ENCODE data around the gene ATP2C2.

Gene ATP2C2

DNA sequence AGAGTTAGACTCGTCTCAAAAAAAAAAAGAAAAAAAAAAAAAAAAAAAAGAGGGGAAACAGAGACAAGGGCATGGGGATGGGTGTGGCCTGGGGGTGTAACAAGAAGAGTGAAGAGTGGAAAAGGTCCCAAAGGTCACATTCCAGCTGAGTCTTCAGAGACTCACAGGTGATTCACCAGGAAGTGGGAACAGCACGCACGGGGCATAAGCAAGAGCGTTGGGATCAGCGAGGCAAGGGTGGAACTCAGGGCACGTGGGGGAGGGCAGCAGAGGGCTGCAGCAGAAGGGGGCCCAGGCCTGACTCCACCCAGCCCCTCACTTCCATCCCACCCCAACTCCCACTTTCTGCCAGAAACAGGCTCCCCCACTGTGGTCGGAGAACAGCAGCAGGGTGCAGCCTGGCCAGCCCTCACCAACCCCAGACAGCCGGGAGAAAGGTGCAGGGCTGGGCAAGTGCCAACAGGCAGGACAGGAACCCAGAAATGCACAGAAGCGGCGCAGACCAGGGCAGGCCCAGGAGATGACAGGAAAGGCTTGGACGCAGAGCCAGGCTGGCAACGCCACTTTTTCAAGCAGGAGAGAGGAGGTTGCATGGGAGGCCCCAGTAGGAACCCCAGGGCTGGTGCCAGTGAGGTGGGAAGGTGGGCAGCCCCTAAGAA lies 132.9 kb downstream of the ATP2C2 start:
- DNase-seq = no peak

DNA sequence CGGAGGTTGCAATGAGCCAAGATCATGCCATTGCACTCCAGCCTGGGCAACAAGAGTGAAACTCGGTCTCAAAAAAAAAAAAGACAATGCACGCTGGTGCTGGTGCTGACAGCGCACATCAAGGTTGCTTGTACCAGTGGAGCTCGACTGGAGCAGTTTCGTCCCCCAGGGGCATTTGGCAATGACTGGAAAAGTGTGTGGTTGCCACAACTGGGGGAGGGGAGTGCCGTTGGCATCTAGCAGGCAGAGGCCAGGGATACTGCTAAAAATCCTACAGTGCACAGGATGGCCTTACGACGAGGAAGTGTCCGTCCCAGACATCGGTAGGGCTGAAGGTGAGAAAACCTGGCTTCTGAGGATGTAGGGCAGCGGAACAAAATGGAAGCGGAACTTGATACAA lies 133.7 kb downstream of the ATP2C2 start:
- no peak for DNase-seq

DNA sequence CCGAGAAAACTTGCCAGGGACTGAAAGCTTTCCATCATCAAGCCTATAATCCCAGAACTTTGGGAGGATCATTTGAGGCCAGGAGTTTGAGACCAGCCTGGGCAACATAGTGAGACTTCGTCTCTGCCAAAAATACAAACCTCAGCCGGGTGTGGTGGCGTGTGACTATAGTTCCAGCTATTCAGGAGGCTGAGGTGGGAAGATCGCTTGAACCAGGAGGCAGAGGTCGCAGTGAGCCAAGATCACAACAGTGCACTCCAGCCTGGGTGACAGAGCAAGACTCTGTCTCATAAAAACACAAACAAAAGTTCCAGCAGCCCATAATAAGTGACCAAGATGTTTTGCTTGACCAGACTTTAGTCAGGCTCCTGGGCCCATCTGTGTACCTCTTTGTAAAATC lies 134.2 kb downstream of the ATP2C2 start:
- DNase-seq = no peak

DNA sequence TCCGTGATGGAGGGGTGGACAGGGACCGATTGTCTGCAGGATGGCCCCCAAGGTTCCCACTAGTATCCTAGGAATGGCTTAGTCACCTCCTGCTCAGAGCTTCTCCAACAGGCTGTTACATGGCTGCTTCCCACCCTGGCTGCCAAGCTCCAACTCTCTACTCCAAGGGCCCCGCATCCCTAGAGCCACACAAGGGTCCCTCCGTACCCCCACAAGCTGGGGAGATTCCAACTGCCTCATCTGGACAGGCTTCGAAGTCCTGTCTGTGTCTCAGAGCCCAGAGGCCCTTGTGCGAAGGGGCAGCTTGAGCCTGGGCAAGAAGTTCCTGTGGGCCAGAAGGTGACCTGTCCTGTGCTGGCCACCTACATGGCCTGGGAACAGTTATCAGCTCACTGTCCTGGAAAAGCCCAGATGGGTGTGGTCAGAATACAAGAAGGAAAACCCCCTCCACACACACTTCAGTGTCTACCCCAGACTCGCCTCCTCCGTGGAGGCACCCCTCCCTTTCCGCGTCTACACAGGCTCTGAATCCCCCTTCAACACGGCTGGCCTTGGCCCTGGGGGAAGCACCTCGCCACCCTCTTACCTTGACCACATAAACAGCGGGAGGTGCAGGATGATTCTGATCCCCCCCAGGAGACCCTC lies 135.5 kb downstream of the ATP2C2 start:
- no peak for DNase-seq

DNA sequence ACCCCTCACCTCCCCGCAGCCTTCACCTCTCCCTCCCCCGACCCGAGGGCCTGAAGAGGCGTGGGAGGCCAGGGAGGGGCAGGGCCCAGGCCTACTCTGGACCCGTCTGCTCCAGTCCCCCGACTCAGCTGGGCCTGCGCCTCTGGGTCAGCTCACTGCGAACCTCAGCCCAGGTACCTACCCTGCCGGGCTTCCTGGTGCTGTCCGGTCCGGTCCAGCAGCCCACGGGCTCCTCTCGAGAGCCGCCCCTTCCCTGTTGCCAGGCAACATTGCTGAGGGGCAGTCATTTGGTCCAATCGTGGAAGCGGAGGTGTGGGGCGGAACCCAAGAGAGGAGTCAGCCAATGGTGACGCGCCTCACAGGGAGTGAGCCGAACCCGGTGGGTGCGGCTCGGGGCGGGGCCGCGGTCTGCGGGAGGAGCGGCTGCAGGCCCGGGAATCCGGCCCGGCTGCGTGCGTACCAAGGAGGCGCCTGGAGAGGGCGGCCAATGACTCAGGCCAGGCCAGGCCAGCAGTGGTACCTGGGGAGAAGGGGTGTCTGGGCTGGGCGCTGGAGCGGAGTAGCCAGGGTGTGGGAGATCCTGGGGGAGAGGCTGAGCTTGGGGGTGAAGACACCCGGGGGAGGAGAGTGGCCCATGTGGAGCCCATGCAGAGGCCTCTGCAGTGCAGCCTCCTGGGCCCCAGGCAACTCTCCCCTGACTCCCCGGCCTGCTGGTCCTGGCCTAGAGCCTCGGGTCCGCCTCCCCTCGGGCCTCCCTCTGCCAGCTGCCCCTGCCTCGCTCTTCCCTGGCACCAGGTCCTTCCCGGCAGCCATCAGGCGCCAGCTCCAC lies 136.3 kb downstream of the ATP2C2 start, which contains the start of gene MEAK7:
TSS of gene MEAK7 (minus strand) at position 240 of the 829 bp plus-strand sequence. CDS start 6,573 bp downstream, outside the sequence.
- peak; percentile 95 for DNase-seq

DNA sequence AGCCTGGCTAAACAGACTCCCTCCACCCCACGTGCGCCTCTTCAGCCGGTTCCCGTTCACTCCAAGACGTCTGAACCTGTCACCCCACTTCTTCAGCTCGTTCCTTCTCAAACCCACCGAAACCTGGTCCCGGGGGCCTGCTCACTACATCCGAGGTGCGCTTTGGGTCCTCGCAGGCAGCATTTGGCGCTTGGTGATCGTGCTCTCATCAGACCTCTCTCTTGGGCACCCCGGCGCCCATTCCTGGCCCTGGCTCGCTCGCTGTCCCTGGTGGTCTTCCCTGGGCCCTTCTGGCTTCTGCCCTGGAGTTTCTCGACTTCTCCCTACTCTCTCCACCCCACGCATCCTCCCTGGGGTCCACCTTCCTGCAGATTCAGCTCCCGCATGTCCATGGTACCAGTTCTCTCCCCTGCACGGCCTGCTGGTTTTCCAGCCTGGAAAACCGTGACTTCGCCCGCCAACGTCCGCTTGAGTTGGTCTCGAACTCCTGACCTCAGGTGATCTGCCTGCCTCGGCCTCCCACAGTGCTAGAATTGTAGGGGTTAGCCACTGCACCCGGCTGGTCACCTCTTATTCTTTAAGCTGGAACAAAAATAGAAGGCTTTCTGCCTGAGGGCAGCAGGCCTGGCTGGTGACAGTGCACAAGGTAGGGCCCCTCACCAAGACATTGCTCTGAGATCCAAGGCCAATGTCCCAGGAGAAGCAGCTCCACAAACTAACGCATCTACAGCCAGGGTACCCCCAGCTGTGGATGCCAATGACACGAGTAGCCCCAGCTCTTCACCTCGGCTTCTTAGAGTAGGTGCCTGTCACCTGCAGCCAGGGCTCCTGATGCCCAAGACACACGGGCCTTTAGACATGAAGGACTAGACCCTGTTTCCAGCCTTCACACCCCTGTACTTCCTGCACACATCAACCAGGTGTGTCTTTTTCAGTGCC lies 137.2 kb downstream of the ATP2C2 start:
- DNase-seq = no peak

DNA sequence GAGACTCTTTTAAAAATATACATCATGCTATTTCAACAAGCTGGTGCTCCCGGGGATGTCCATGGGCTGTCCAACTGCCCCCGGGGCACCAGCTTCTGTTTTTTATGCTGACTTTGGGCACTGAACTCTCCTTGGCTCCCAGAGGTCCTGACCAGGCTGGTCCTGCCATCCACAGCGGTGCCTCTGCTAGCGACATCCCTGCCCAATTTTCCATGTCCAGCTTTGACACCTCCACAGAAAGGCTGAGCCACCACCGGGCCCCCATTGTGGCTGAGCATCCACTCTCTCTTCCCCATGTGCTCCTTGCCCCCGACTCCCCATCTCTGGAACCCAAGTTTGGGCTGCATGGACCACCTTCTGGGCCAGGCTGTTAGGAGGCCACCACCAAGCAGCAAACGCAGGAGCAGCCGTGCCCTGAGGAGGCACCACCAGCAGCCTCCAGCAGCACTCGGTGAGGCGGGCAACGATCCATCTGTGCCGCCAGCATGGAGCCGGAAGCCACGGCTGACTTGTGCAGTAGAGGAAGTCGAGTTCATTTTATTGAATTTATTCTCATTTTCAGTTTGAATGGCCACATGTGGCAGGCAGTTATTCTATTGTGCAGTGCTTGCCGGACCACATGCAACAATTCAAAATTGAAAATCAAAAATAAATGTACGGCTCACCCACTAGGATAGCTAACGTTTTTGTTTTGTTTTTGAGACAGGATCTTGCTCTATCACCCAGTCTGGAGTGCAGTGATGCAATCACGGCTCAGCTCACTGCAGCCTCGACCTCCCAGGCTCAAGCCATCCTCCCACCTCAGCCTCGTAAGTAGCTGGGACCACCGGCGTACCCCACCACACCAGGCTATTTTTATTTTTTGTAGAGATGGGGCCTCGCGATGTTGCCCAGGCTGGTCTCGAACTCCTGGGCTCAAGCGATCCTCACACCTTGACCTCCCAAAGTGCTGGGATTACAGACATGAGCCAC lies 139.0 kb downstream of the ATP2C2 start:
- no peak for DNase-seq

DNA sequence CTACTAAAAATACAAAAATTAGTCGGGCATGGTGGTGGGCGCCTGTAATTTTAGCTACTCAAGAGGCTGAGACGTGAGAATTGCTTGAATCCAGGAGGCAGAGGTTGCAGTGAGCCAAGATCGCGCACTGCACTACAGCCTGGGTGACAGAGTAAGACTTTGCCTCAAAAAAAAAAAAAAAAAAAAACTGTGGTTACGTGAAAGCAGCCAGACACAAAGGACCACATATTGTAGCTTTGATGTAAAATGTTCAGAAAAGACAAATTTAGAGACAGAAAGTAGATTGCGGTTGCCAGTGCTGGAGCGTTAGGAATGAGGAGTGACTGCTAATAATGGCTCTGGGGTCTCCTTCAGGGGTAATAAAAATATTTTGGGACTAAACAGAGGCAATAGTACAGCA lies 140.2 kb downstream of the ATP2C2 start:
- no peak for DNase-seq

DNA sequence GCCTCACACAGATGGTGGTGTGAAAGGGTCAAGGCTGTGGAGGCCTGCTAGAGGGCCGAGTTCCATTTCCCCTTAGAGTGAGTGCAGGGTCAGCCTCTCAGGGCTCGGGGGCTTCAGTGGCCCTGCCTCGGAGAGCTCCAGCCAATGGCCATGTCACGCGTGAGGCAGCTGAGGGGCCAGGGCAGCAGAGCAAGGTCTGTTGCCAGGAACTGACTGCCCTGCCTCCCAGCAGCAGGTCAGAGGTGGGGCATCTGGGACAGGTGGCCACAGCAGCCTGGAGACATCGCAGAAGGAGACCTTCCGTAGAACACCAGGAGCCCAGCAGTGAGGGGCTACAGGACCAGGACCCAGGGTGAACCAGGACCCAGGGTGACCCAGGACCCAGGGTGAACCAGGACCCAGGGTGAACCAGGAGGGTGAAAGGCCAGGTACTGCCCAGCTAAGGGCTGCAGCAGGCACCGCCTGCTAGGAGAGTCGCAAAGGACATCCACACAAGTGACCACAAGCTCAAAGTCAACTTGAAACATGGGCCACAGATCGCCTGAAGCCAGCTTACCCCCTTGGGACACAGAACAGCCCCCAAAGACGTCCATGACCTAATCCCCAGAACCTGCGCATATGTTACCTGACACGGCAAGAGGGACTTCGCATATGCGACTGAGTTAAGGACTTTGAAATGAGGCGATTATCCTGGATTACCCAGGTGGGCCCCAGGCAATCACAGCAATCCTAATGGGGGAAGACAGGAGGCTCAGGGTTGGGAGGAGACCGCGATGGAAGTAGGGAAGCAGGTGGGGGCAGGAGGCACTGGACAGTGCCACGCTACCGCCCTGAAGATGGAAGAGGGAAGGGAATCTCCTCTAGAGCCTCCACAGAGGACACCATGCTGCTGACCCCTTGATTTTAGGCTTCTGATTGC lies 141.0 kb downstream of the ATP2C2 start:
- no peak for DNase-seq

DNA sequence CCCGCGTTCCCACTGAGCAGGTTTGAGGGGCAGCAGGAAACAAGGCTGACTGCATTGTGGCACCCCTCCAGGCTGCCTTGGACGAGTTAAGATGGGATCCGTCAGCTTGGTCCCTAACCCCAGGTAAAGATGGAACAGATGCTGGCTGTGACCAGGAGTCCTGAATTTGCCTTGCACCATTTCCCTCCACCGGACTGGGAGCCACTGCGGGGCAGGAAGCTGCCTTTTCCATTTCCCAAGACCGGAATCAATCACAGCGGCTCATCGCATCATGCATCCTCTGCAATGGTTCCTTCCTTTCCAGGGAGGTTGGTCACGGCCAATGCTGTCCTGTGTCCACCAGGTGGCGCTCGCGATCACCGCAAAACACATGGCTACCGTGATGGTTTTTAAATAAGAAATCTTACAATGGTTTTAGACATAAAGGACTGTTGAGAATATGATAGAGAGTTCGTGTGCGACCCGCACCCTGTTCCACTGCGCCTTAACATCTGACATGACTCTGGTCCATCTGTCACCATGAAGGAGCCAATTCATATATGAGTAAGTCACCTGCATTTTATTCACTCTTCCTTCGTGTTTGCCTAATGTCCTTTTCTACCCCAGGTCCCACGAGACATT lies 143.0 kb downstream of the ATP2C2 start:
- peak; percentile 85 for DNase-seq

DNA sequence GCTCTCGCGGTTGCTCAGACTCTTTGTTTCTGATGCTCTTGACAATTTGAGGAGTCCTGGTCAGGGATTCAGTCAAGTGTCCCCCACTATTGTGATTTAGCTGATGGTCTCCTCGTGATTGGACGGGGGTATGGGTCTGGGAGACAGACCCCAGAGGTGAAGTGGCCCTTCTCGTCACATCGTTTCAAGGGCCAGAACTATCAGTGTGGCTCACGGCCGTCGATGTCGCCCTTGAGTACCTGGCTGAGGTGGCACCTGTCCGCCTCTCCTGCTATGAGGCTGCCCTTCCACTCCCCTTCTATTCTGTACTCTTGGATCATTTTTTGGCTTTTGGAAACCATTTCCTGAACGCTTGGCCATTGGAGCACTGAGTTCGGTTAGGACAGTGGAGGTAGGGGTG lies 143.5 kb downstream of the ATP2C2 start:
- no peak for DNase-seq

DNA sequence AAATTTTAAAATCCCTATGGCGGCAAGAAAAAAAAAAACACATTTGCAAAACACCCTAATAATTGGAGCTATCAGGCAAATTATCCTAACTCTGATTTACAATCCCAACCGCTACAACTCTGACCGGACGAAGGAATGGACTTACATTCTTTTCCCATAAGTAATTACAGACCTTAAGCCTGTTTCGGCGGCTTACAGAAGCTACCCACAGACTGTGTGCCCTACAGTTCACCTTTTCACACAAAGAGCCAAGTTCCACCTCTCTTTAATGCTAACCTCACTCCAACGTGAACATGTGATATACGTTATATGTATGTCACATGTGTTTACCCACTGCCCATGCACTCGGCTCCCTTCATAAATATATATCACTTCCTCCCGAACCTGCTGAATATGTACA lies 144.8 kb downstream of the ATP2C2 start:
- no peak for DNase-seq

DNA sequence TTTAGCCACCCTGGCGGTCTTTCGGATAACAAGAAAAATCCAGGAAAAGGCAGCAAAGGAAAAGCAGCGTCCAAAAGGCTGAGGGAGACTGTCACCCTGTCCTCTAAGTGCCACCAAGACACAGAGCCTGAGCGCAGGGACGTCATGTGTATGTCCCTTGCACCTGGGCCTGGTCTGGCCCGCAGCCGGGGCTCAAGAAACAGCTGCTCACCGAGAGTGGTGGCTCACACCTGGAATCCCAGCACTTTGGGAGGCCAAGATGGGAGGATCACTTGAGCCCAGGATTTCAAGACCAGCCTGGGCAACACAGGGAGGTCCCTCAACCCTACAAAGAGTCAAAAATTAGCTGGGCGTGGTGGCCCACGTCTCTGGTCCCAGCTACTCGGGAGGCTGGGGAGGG lies 145.3 kb downstream of the ATP2C2 start:
- no peak for DNase-seq

Measured in activated gamma-delta T cell treated with Interleukin-2 at 50 U/mL for 16 hours (primary cell).